IMR-90 (cell line): ENCODE data around the gene IVNS1ABP. TPM values are rescaled to one million over a fixed set of nuclear protein-coding genes. Genes with fewer than 3 reads are reported as not detected.

Source experiments
- ATAC-seq: fragments of 200-7000 bp; cut with Tn5 transposase; 2 replicates; pipeline ENCODE4 v1.9.1; 2020; ENCODE audit warnings: low read depth, mild to moderate bottlenecking, moderate library complexity
- BruUV-seq: library from RNA; stranded (reverse); fragments of 400-500 nt; replicated peaks from 2 replicates; lab custom pipeline; 2021; lab: Mats Ljungman, UMichigan
- CTCF ChIA-PET: fragments of 300-600 bp; formaldehyde crosslinking; extraction: SDS; loops from one replicate; lab custom pipeline; 2021; ENCODE audit warnings: antibody characterized with exemption; lab: Yijun Ruan, JAX
- POLR2A ChIA-PET: fragments of 300-600 bp; sonication (Branson Sonifier 250); formaldehyde crosslinking; loops from one replicate; lab custom pipeline; 2022; ENCODE audit warnings: antibody characterized with exemption; ENCODE audit not compliant: unreplicated experiment; lab: Charles Lee
- DNase-seq: peaks from one replicate; pipeline ENCODE4 v3.0.0; 2013
- H2AFZ ChIP-seq: replicated peaks from 2 replicates; pipeline ENCODE3; 2013; ENCODE audit warnings: low read length, mild to moderate bottlenecking; ENCODE audit not compliant: poor library complexity
- H2AK5ac ChIP-seq: 2 replicates; pipeline ENCODE4 v1.6.1; 2013; ENCODE audit warnings: low read depth, low read length, inconsistent platforms
- H2AK9ac ChIP-seq: replicated peaks from 2 replicates; pipeline ENCODE3; 2013; ENCODE audit warnings: mild to moderate bottlenecking, low read depth, low read length, moderate library complexity; ENCODE audit not compliant: poor library complexity
- H2BK120ac ChIP-seq: 2 replicates; pipeline ENCODE4 v1.6.1; 2013; ENCODE audit warnings: low read depth, low read length, inconsistent platforms
- H2BK15ac ChIP-seq: 3 replicates; pipeline ENCODE4 v1.6.1; 2013; ENCODE audit warnings: low read depth, low read length, inconsistent platforms
- H2BK20ac ChIP-seq: 2 replicates; pipeline ENCODE4 v1.6.1; 2013; ENCODE audit warnings: low read depth, mild to moderate bottlenecking, inconsistent platforms, low read length, moderate library complexity
- H2BK5ac ChIP-seq: 2 replicates; pipeline ENCODE4 v1.6.1; 2013; ENCODE audit warnings: mild to moderate bottlenecking, low read depth, low read length, inconsistent platforms; ENCODE audit not compliant: poor library complexity, severe bottlenecking
- H3K14ac ChIP-seq: replicated peaks from 2 replicates; pipeline ENCODE4 v1.6.1; 2013; ENCODE audit warnings: low read depth, low read length, inconsistent platforms
- H3K18ac ChIP-seq: 2 replicates; pipeline ENCODE4 v1.6.1; 2013; ENCODE audit warnings: low read depth, low read length, control low read depth
- H3K23ac ChIP-seq: 2 replicates; pipeline ENCODE4 v1.6.1; 2013; ENCODE audit warnings: low read depth, low read length, inconsistent platforms
- H3K27ac ChIP-seq: 2 replicates; pipeline ENCODE4 v1.5.1; 2013; ENCODE audit warnings: mild to moderate bottlenecking, control low read depth, low read length; ENCODE audit not compliant: insufficient read depth
- H3K27me3 ChIP-seq: 2 replicates; pipeline ENCODE4 v1.6.1; 2013; ENCODE audit warnings: low read length; ENCODE audit not compliant: control insufficient read depth, insufficient read depth
- H3K36me3 ChIP-seq: 2 replicates; pipeline ENCODE4 v1.6.1; 2013; ENCODE audit warnings: low read length, mixed read lengths; ENCODE audit not compliant: control insufficient read depth, insufficient read depth
- H3K4ac ChIP-seq: 2 replicates; pipeline ENCODE4 v1.6.1; 2013; ENCODE audit warnings: low read depth, low read length, inconsistent platforms
- H3K4me1 ChIP-seq: 2 replicates; pipeline ENCODE4 v1.6.1; 2013; ENCODE audit warnings: low read length, mixed read lengths; ENCODE audit not compliant: control insufficient read depth, insufficient read depth
- H3K4me2 ChIP-seq: 2 replicates; pipeline ENCODE4 v1.6.1; 2013; ENCODE audit warnings: low read depth, mild to moderate bottlenecking, control low read depth, low read length, moderate library complexity
- H3K4me3 ChIP-seq: 2 replicates; pipeline ENCODE4 v1.5.1; 2013; ENCODE audit warnings: low read depth, mild to moderate bottlenecking, control low read depth, low read length, moderate library complexity; ENCODE audit not compliant: insufficient read depth
- H3K56ac ChIP-seq: 2 replicates; pipeline ENCODE4 v1.6.1; 2013; ENCODE audit warnings: low read length, inconsistent platforms; ENCODE audit not compliant: insufficient read depth; ENCODE audit errors: extremely low read depth
- H3K79me1 ChIP-seq, 2 experiments: 2 replicates each; pipeline ENCODE4 v1.6.1; 2013; ENCODE audit warnings: low read length in 2 of 2, inconsistent platforms in 1 of 2, low read depth in 1 of 2
- H3K9ac ChIP-seq: 2 replicates; pipeline ENCODE4 v1.6.1; 2013; ENCODE audit warnings: low read depth, low read length, control low read depth
- H3K9me1 ChIP-seq: 2 replicates; pipeline ENCODE4 v1.6.1; 2013; ENCODE audit warnings: low read length, inconsistent platforms; ENCODE audit not compliant: insufficient read depth
- H3K9me3 ChIP-seq: 2 replicates; pipeline ENCODE4 v1.6.1; 2013; ENCODE audit warnings: low read length; ENCODE audit not compliant: control insufficient read depth, insufficient read depth
- H4K20me1 ChIP-seq: 2 replicates; pipeline ENCODE4 v1.6.1; 2013; ENCODE audit warnings: low read length, inconsistent platforms; ENCODE audit not compliant: insufficient read depth
- H4K5ac ChIP-seq: 2 replicates; pipeline ENCODE4 v1.6.1; 2013; ENCODE audit warnings: mild to moderate bottlenecking, low read depth, low read length, control low read depth
- H4K8ac ChIP-seq, 2 experiments: 2 replicates each; pipeline ENCODE4 v1.6.1; 2013; ENCODE audit warnings: low read depth in 2 of 2, low read length in 2 of 2, control low read depth in 1 of 2, inconsistent platforms in 1 of 2
- H4K91ac ChIP-seq: 2 replicates; pipeline ENCODE4 v1.6.1; 2013; ENCODE audit warnings: low read depth, low read length, inconsistent platforms; ENCODE audit not compliant: insufficient read depth
- BHLHE40 ChIP-seq: fragments of 150-350 bp; IDR thresholded peaks from 2 replicates; pipeline ENCODE4 v1.6.1; 2016; ENCODE audit warnings: mild to moderate bottlenecking, low read depth, low read length
- CEBPB ChIP-seq: IDR thresholded peaks from 2 replicates; pipeline ENCODE4 v1.6.1; 2012; ENCODE audit warnings: low read depth, low read length, improper control_type of control experiment
- CHD1 ChIP-seq: IDR thresholded peaks from 2 replicates; pipeline ENCODE4 v1.6.1; 2012; ENCODE audit warnings: low read depth, low read length, improper control_type of control experiment
- FOS ChIP-seq: fragments of 150-350 bp; IDR thresholded peaks from 2 replicates; pipeline ENCODE4 v1.6.1; 2016; ENCODE audit warnings: low read depth, low read length
- MAFK ChIP-seq: IDR thresholded peaks from 2 replicates; pipeline ENCODE4 v1.6.1; 2012; ENCODE audit warnings: low read depth, low read length, improper control_type of control experiment
- MXI1 ChIP-seq: IDR thresholded peaks from 2 replicates; pipeline ENCODE4 v1.6.1; 2012; ENCODE audit warnings: low read depth, mild to moderate bottlenecking, low read length, moderate library complexity, borderline replicate concordance
- NFE2L2 ChIP-seq: fragments of 150-350 bp; IDR thresholded peaks from 2 replicates; pipeline ENCODE4 v1.6.1; 2016; ENCODE audit warnings: low read depth, mild to moderate bottlenecking, low read length
- POLR2A ChIP-seq: IDR thresholded peaks from 2 replicates; pipeline ENCODE4 v1.6.1; 2012; ENCODE audit warnings: mild to moderate bottlenecking, low read depth, low read length
- RAD21 ChIP-seq: IDR thresholded peaks from 2 replicates; pipeline ENCODE4 v1.6.1; 2012; ENCODE audit warnings: low read length, improper control_type of control experiment
- RFX5 ChIP-seq: IDR thresholded peaks from 2 replicates; pipeline ENCODE4 v1.8.0; 2012; ENCODE audit warnings: low read depth, mild to moderate bottlenecking, low read length, moderate library complexity
- SMC3 ChIP-seq: fragments of 150-350 bp; IDR thresholded peaks from 2 replicates; pipeline ENCODE4 v1.6.1; 2016; ENCODE audit warnings: low read depth, mild to moderate bottlenecking, antibody characterized with exemption, low read length, moderate library complexity
- WGBS, 2 experiments: methylation state at CpG; one replicate each; pipeline versions ENCODE4 v1.1.5 to v1.1.7; 2013; ENCODE audit warnings: missing lambda C conversion rate in 2 of 2; ENCODE audit not compliant: insufficient read length in 1 of 2; ENCODE audit errors: extremely low coverage in 2 of 2; 5-methylcytosine and 5-hydroxymethylcytosine counted together
- dilution Hi-C: fragments of 300-500 bp; cut with HindIII; formaldehyde crosslinking; loops from one replicate; pipeline ENCODE4 v1.14.3; 2018; ENCODE audit warnings: low sequenced_read_pairs; ENCODE audit not compliant: unreplicated experiment
- in situ Hi-C: fragments of 300-500 bp; cut with MboI; formaldehyde crosslinking; loops from 3 replicates; pipeline ENCODE4 v1.14.3; 2019; ENCODE audit warnings: low sequenced_read_pairs, inconsistent platforms, mixed read lengths
- intact Hi-C: fragments of 100-400 bp; cut with micrococcal nuclease; formaldehyde crosslinking; loops from 2 replicates; pipeline ENCODE4 v1.10.0; 2022
- polyA plus RNA-seq, 3 experiments: library from polyadenylated mRNA; depleted of rRNA; stranded (reverse); fragments of >200 nt; gene quantifications; 2 replicates each; pipeline ENCODE4 v1.2.3, GENCODE V29; 2012; ENCODE audit warnings: low replicate concordance in 1 of 3
- total RNA-seq: library from RNA; depleted of rRNA; stranded (reverse); fragments of >200 nt; gene quantifications from 2 replicates; pipeline ENCODE4 v1.2.3, GENCODE V29; 2012
- TF ChIP-seq, protein P1 (sequence below): fragments of 150-350 bp; IDR thresholded peaks from 2 replicates; pipeline ENCODE4 v1.6.1; 2017; ENCODE audit warnings: mild to moderate bottlenecking, antibody characterized with exemption, low read length, low read depth
- TF ChIP-seq, protein P2 (sequence below): fragments of 150-350 bp; IDR thresholded peaks from 2 replicates; pipeline ENCODE4 v1.6.1; 2016; ENCODE audit warnings: low read depth, mild to moderate bottlenecking, low read length, moderate library complexity, borderline replicate concordance
- TF ChIP-seq, protein P3 (sequence below): conservative IDR thresholded peaks from 2 replicates; pipeline ENCODE4 v1.5.1; 2012; ENCODE audit warnings: mild to moderate bottlenecking, low read depth, low read length, improper control_type of control experiment

The IVNS1ABP gene
- total and polyA plus RNA-seq, 2 of the 4 experiments (the other 2 are of a cell fraction) = 21.8 to 26.7 TPM

DNA sequence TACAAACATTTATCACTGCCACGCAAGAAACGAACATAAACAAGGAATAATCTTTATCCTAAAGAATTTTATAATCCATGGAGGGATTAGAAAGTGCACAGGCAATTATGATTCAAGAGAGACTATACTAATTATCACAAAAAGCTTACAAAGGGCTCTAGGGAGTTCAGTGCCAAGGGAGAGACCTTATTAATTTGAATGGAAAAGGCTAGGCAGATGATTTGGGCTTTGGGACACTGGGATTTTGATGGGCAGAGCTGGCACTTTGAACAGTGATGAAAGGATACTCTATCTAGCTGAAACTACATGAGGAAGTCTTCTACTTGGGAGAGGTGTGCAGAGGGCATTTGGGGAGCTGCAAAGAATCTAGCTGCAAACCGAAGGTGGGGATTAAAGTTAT, 48.9 kb upstream of the IVNS1ABP start:
- no peaks in the 10 kb centered on the region for H4K20me1 ChIP-seq
- no peak overlapping the region for H2BK5ac ChIP-seq
- no peaks in the 10 kb centered on the region for H3K27me3 ChIP-seq
- H3K9me3 ChIP-seq = peaks cover 2% of the 10 kb centered on the region; the same call in 1 of the 2 replicates
- TF ChIP-seq RFX5 = no peak
- TF ChIP-seq, protein P1, sequence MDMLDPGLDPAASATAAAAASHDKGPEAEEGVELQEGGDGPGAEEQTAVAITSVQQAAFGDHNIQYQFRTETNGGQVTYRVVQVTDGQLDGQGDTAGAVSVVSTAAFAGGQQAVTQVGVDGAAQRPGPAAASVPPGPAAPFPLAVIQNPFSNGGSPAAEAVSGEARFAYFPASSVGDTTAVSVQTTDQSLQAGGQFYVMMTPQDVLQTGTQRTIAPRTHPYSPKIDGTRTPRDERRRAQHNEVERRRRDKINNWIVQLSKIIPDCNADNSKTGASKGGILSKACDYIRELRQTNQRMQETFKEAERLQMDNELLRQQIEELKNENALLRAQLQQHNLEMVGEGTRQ = no peak
- TF ChIP-seq, protein P2, sequence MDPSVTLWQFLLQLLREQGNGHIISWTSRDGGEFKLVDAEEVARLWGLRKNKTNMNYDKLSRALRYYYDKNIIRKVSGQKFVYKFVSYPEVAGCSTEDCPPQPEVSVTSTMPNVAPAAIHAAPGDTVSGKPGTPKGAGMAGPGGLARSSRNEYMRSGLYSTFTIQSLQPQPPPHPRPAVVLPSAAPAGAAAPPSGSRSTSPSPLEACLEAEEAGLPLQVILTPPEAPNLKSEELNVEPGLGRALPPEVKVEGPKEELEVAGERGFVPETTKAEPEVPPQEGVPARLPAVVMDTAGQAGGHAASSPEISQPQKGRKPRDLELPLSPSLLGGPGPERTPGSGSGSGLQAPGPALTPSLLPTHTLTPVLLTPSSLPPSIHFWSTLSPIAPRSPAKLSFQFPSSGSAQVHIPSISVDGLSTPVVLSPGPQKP = no peak
- TF ChIP-seq MXI1 = no peak
- no peak for TF ChIP-seq NFE2L2
- no peak for TF ChIP-seq CHD1
- TF ChIP-seq RAD21 = no peak
- TF ChIP-seq SMC3 = no peak
- no peak for TF ChIP-seq MAFK
- no peak for TF ChIP-seq CEBPB
- no peak for TF ChIP-seq POLR2A
- TF ChIP-seq BHLHE40 = no peak
- no peak for TF ChIP-seq FOS
- TF ChIP-seq, protein P3, sequence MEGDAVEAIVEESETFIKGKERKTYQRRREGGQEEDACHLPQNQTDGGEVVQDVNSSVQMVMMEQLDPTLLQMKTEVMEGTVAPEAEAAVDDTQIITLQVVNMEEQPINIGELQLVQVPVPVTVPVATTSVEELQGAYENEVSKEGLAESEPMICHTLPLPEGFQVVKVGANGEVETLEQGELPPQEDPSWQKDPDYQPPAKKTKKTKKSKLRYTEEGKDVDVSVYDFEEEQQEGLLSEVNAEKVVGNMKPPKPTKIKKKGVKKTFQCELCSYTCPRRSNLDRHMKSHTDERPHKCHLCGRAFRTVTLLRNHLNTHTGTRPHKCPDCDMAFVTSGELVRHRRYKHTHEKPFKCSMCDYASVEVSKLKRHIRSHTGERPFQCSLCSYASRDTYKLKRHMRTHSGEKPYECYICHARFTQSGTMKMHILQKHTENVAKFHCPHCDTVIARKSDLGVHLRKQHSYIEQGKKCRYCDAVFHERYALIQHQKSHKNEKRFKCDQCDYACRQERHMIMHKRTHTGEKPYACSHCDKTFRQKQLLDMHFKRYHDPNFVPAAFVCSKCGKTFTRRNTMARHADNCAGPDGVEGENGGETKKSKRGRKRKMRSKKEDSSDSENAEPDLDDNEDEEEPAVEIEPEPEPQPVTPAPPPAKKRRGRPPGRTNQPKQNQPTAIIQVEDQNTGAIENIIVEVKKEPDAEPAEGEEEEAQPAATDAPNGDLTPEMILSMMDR = no peak
- DNase-seq = no peak
- H2BK15ac ChIP-seq = no peak overlapping the region
- H4K91ac ChIP-seq = no peak overlapping the region
- no peak overlapping the region for H3K4me3 ChIP-seq
- in situ Hi-C loops = no loop called here
- no CpG with 5 or more reads among the region's 3 CpGs for WGBS, 2 experiments
- no peak overlapping the region for H2AK9ac ChIP-seq
- no peak overlapping the region for H3K27ac ChIP-seq
- H3K4me2 ChIP-seq = no peak overlapping the region
- H2BK20ac ChIP-seq = no peak overlapping the region
- CTCF ChIA-PET = interaction anchor here (0.7 kb wide), 1 partner anchor 752 kb away, joined by 6 read pairs; no protein-coding TSS in a partner anchor
- H2AFZ ChIP-seq = no peak overlapping the region
- no peak overlapping the region for H3K14ac ChIP-seq
- intact Hi-C loops = no loop called here
- H3K9me1 ChIP-seq = no peaks in the 10 kb centered on the region
- no peaks in the 10 kb centered on the region for H3K36me3 ChIP-seq
- no peak overlapping the region for H3K23ac ChIP-seq
- H3K9ac ChIP-seq = no peak overlapping the region
- POLR2A ChIA-PET = no interaction called here
- dilution Hi-C loops = no loop called here
- no peak for ATAC-seq
- no peak overlapping the region for H4K8ac ChIP-seq
- no peak overlapping the region for H3K56ac ChIP-seq
- no peaks in the 10 kb centered on the region for H3K4me1 ChIP-seq
- BruUV-seq = no TSS peak
- no peak overlapping the region for H4K5ac ChIP-seq
- no peak overlapping the region for H2AK5ac ChIP-seq
- no peak overlapping the region for H2BK120ac ChIP-seq
- H3K79me1 ChIP-seq = no peaks in the 10 kb centered on the region
- no peak overlapping the region for H3K4ac ChIP-seq
- H3K18ac ChIP-seq = no peak overlapping the region
